SK-N-MC (cell line): Measurements from ENCODE around the gene PAK6.

ENCODE experiments used
- DNase-seq: peaks from one replicate; pipeline ENCODE4 v3.0.0-alpha.2; 2011; ENCODE audit warnings: low read depth, low spot score
- H3K27ac ChIP-seq: fragments of 200-600 bp; sonication (generic); 2 replicates; pipeline ENCODE4 v1.5.1; 2016; ENCODE audit warnings: mixed run types
- H3K36me3 ChIP-seq: fragments of 200-600 bp; sonication (generic); 2 replicates; pipeline ENCODE4 v1.6.1; 2017; ENCODE audit warnings: antibody characterized with exemption, low read length, mixed read lengths; ENCODE audit not compliant: insufficient read depth
- H3K4me3 ChIP-seq: fragments of 200-600 bp; sonication (generic); 2 replicates; pipeline ENCODE4 v1.5.1; 2016
- H3K9ac ChIP-seq: fragments of 200-600 bp; sonication (generic); 2 replicates; pipeline ENCODE4 v1.8.0; 2017; ENCODE audit warnings: mixed run types, mixed read lengths; ENCODE audit not compliant: insufficient read length
- H3K9me3 ChIP-seq: fragments of 200-600 bp; sonication (generic); 2 replicates; pipeline ENCODE4 v1.6.1; 2017; ENCODE audit warnings: low read depth, mild to moderate bottlenecking, antibody characterized with exemption, low read length, moderate library complexity, mixed read lengths
- EZH2 ChIP-seq: fragments of 200-600 bp; sonication (generic); IDR thresholded peaks from one replicate; pipeline ENCODE4 v1.6.1; 2017; ENCODE audit warnings: antibody characterized with exemption
- FOXP2 ChIP-seq: optimal IDR thresholded peaks from 2 replicates; pipeline ENCODE3; 2011; ENCODE audit warnings: mild to moderate bottlenecking, moderate library complexity; ENCODE audit not compliant: insufficient read depth; ENCODE audit errors: extremely low read length, control extremely low read depth
- POLR2AphosphoS5 ChIP-seq: IDR thresholded peaks from 2 replicates; pipeline ENCODE4 v1.6.1; 2012; ENCODE audit warnings: mild to moderate bottlenecking, low read depth, low read length, borderline replicate concordance

Gene PAK6

GRCh38 chr15:40282147-40282868 lies 43.4 kb downstream of the PAK6 start:
- DNase-seq, result no peak
- TF ChIP-seq EZH2 (no peak), FOXP2 (no peak), POLR2AphosphoS5 (no peak)
- Histone ChIP-seq H3K9me3 (no peaks in the 10 kb centered on the region), H3K36me3 (peaks cover 7% of the 10 kb centered on the region), H3K9ac (peak overlapping the region; percentile 84), H3K27ac (peak overlapping the region; percentile 94), H3K4me3 (peak overlapping the region; percentile 95)

DNA sequence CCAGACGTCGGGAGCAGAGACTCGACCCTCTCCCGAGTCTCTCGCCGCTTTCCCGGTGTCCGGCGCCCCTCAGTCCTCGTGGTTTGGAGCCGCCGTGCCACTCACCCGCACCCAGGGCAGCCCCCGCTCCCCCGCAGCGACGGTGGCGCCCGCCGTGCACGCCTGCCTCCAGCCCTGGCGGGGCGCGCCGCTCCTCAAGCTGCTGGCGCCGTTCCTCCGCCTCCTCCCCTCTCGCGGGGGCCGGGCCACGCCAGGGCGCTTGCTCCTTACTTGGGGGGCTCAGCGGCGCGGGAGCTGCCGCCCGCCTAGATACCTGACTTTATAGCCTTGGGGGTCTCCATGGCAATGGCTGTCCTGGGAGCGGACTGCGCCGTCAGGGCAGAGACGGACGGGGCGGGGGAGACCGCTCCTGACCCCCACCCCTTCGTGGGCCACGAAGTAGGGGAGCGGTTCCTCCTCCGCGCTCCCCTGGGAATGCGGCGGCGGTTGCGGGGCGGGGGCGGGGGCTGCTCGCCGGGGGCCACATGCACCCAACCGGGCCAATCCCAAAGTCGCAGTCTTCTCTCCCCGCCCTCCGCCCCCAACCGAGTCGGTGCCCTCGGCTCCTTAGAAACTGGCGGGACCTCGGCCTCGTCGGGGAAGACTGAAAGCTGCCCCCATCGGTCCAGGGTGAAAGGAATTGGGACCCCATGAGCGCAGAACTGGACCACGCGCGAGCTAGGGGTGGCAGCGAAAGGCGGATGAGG lies 44.2 kb downstream of the PAK6 start, which contains the start of gene ANKRD63:
Gene ANKRD63, minus strand, starts transcription at position 196 of the 746 bp plus-strand sequence. CDS start 478 bp downstream, outside the sequence.
- peak within 1 kb of the TSS; percentile 84 for H3K9ac ChIP-seq
- TF ChIP-seq FOXP2, result no peak
- peak; percentile 37 for TF ChIP-seq POLR2AphosphoS5
- no peak for TF ChIP-seq EZH2
- peak within 1 kb of the TSS; percentile 95 for H3K4me3 ChIP-seq
- DNase-seq, result no peak
- H3K27ac ChIP-seq, result peak within 1 kb of the TSS; percentile 94
- no peaks in the 10 kb centered on the region for H3K9me3 ChIP-seq
- peaks cover 7% of the 10 kb centered on the region for H3K36me3 ChIP-seq

DNA sequence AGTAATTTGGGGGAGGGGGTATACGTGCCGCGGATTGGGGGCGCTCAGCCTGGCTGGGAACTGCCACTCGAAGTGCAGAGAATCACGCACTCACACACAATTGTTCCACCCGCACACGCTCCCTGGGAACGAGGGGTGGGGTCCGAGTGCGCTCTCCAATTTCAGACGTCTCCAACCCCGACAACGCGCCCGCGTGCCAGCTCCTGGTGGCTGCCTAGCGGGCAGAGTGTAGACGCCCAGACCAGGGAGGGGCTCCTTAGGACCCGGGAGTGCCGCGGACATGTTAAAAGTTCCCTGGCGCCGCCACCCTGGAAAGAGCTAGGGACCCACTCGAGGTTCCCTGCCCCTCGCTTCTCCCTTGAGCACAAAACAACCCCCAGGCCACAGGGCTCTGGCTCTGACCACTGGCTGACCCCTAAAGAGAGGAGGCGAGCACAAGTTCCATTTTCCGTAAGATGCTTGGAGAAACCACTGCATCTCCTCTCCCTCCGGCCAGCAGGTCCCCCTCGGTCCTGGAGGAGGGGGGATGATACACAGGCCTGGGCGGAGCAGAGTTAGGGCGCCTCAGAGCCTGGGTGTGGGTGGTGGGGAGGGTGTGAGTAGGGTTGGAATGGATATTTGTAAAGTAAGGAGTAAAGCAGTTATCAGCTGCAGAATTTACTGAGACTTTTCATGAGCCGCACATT lies 44.9 kb downstream of the PAK6 start:
- peak overlapping the region; percentile 95 for H3K4me3 ChIP-seq
- no peaks in the 10 kb centered on the region for H3K9me3 ChIP-seq
- peak overlapping the region; percentile 18 for H3K9ac ChIP-seq
- TF ChIP-seq FOXP2 (no peak), EZH2 (no peak), POLR2AphosphoS5 (no peak)
- H3K27ac ChIP-seq, result peak overlapping the region; percentile 94
- H3K36me3 ChIP-seq, result peaks cover 7% of the 10 kb centered on the region
- no peak for DNase-seq

GRCh38 chr15:40285151-40285550 lies 46.3 kb downstream of the PAK6 start:
- Histone ChIP-seq H3K4me3 (peak overlapping the region; percentile 12), H3K36me3 (peaks cover 7% of the 10 kb centered on the region), H3K9me3 (no peaks in the 10 kb centered on the region), H3K9ac (no peak overlapping the region), H3K27ac (peak overlapping the region; percentile 89)
- no peak for DNase-seq
- TF ChIP-seq POLR2AphosphoS5, result no peak
- no peak for TF ChIP-seq EZH2
- no peak for TF ChIP-seq FOXP2

- Histone ChIP-seq H3K36me3 (peaks cover 7% of the 10 kb centered on the region), H3K9ac (no peak overlapping the region), H3K4me3 (peak overlapping the region; percentile 12), H3K27ac (peak overlapping the region; percentile 89), H3K9me3 (no peaks in the 10 kb centered on the region)
- no peak for DNase-seq
- TF ChIP-seq EZH2 (no peak), FOXP2 (no peak), POLR2AphosphoS5 (no peak)
These were observed 46.7 kb downstream of the PAK6 start for GRCh38 chr15:40285554-40286011.

DNA sequence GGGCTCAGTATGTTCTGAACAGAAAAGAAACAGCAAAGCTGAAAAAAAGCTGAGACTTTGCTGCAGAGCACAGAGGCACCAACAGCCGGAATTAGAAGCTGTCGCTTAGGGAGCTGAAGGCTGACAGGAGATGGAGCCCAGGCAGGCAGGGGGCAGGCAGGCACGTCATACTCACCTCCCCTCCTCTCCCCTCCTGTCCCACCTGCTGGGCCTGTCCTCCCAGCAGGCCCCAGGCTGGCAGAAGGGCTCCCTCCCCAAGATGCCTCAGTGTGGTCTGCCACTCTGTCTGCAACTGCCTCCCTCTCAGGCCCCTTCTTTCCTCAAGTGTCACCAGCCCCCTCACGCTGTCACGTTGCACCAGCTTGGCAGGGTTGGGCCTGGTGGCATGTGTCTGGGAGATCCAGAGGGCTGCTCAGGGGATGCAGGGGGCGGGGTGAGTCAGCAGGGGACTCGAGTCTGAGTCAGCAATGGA lies 47.2 kb downstream of the PAK6 start:
- Histone ChIP-seq H3K27ac (peak overlapping the region; percentile 89), H3K9me3 (no peaks in the 10 kb centered on the region), H3K4me3 (no peak overlapping the region), H3K9ac (no peak overlapping the region), H3K36me3 (peaks cover 2% of the 10 kb centered on the region)
- TF ChIP-seq FOXP2, result no peak
- DNase-seq, result no peak

- TF ChIP-seq FOXP2 (no peak), EZH2 (no peak), POLR2AphosphoS5 (no peak)
- no peak for DNase-seq
- Histone ChIP-seq H3K9ac (no peak overlapping the region), H3K4me3 (no peak overlapping the region), H3K9me3 (no peaks in the 10 kb centered on the region), H3K36me3 (no peaks in the 10 kb centered on the region), H3K27ac (peak overlapping the region; percentile 89)
These were observed 47.9 kb downstream of the PAK6 start for GRCh38 chr15:40286794-40287193.

DNA sequence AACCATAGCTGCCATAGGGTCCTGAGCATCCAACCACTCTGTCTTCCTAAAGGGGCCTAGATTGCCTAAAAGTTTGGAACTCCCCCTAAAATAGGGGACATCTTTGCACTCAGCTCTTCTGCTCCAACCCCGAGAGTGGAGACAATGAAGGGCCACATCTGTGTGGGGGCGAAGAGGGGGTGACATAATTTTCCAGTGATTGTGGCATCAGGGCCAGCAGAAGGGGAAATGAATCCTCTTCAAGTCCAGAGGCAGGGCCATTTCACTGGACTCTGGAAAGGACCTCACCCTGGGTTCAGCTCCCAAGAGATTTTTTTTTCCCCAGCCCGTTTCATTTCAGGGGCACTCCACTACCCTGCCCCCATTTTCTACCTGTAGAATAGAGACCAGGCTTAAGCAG lies 48.6 kb downstream of the PAK6 start:
- H3K27ac ChIP-seq, result peak overlapping the region; percentile 89; the same call in 1 of the 2 replicates
- H3K9ac ChIP-seq, result no peak overlapping the region
- no peak overlapping the region for H3K4me3 ChIP-seq
- H3K36me3 ChIP-seq, result no peaks in the 10 kb centered on the region
- no peak for DNase-seq
- TF ChIP-seq EZH2, result no peak
- H3K9me3 ChIP-seq, result no peaks in the 10 kb centered on the region
